H9 (cell line): ENCODE results near the gene INSM2. TPM values are rescaled to one million over a fixed set of nuclear protein-coding genes. Genes with fewer than 3 reads are reported as not detected.

Source experiments
- DNase-seq: peaks from one replicate; pipeline ENCODE4 v3.0.0-alpha.2; 2017
- H2AFZ ChIP-seq: one replicate; pipeline ENCODE4 v1.6.1; 2013; ENCODE audit warnings: mild to moderate bottlenecking, low read length, control low read depth, moderate library complexity
- H2AK5ac ChIP-seq: 2 replicates; pipeline ENCODE4 v1.6.1; 2013; ENCODE audit warnings: low read length, control low read depth, mixed read lengths; ENCODE audit not compliant: insufficient read length
- H2BK120ac ChIP-seq: one replicate; pipeline ENCODE4 v1.6.1; 2013; ENCODE audit warnings: low read depth, mild to moderate bottlenecking, low read length, control low read depth, inconsistent platforms; ENCODE audit not compliant: poor library complexity, severe bottlenecking
- H2BK12ac ChIP-seq: 2 replicates; pipeline ENCODE4 v1.6.1; 2013; ENCODE audit warnings: low read length, control low read depth, mixed read lengths, low read depth; ENCODE audit not compliant: insufficient read length
- H2BK15ac ChIP-seq: 2 replicates; pipeline ENCODE4 v1.6.1; 2013; ENCODE audit warnings: low read depth, low read length, control low read depth
- H2BK20ac ChIP-seq: one replicate; pipeline ENCODE4 v1.6.1; 2013; ENCODE audit warnings: low read depth, mild to moderate bottlenecking, low read length, control low read depth, inconsistent platforms; ENCODE audit not compliant: poor library complexity, severe bottlenecking
- H2BK5ac ChIP-seq: 2 replicates; pipeline ENCODE4 v1.6.1; 2013; ENCODE audit warnings: low read length, control low read depth, mixed read lengths; ENCODE audit not compliant: insufficient read length
- H3K14ac ChIP-seq: 2 replicates; pipeline ENCODE4 v1.6.1; 2013; ENCODE audit warnings: low read length, control low read depth; ENCODE audit not compliant: insufficient read depth
- H3K18ac ChIP-seq: 2 replicates; pipeline ENCODE4 v1.6.1; 2013; ENCODE audit warnings: low read depth, mild to moderate bottlenecking, mixed read lengths, low read length, control low read depth; ENCODE audit not compliant: insufficient read length
- H3K23ac ChIP-seq: 2 replicates; pipeline ENCODE4 v1.6.1; 2013; ENCODE audit warnings: low read length, control low read depth, mixed read lengths, low read depth; ENCODE audit not compliant: insufficient read length
- H3K23me2 ChIP-seq: 2 replicates; pipeline ENCODE4 v1.6.1; 2013; ENCODE audit warnings: low read depth, mild to moderate bottlenecking, mixed read lengths, low read length, control low read depth; ENCODE audit not compliant: insufficient read length, poor library complexity, severe bottlenecking
- H3K27ac ChIP-seq: 2 replicates; pipeline ENCODE4 v1.5.1; 2013; ENCODE audit warnings: low read length, control low read depth, mixed read lengths, low read depth; ENCODE audit not compliant: insufficient read length
- H3K27me3 ChIP-seq: 2 replicates; pipeline ENCODE4 v1.6.1; 2013; ENCODE audit warnings: low read length, control low read depth, inconsistent platforms; ENCODE audit not compliant: insufficient read depth
- H3K4ac ChIP-seq: 2 replicates; pipeline ENCODE4 v1.6.1; 2013; ENCODE audit warnings: low read depth, mild to moderate bottlenecking, control low read depth, inconsistent platforms, low read length, moderate library complexity
- H3K4me1 ChIP-seq: 2 replicates; pipeline ENCODE4 v1.6.1; 2013; ENCODE audit warnings: low read length, control low read depth, inconsistent platforms; ENCODE audit not compliant: insufficient read depth
- H3K4me2 ChIP-seq: 2 replicates; pipeline ENCODE4 v1.6.1; 2013; ENCODE audit warnings: low read length, control low read depth, mixed read lengths; ENCODE audit not compliant: insufficient read length, insufficient read depth
- H3K56ac ChIP-seq: 2 replicates; pipeline ENCODE4 v1.6.1; 2013; ENCODE audit warnings: low read depth, mild to moderate bottlenecking, mixed read lengths, low read length, control low read depth; ENCODE audit not compliant: insufficient read length
- H3K79me1 ChIP-seq: 2 replicates; pipeline ENCODE4 v1.6.1; 2013; ENCODE audit warnings: low read depth, mild to moderate bottlenecking, moderate library complexity, low read length, control low read depth, inconsistent platforms; ENCODE audit not compliant: insufficient read depth, poor library complexity, severe bottlenecking
- H3K79me2 ChIP-seq: 2 replicates; pipeline ENCODE4 v1.6.1; 2013; ENCODE audit warnings: low read length, control low read depth, inconsistent platforms; ENCODE audit not compliant: insufficient read depth
- H3K9ac ChIP-seq: 2 replicates; pipeline ENCODE4 v1.6.1; 2013; ENCODE audit warnings: low read length, control low read depth, mixed read lengths; ENCODE audit not compliant: insufficient read length; ENCODE audit errors: extremely low read depth
- H3K9me3 ChIP-seq: one replicate; pipeline ENCODE4 v1.6.1; 2013; ENCODE audit warnings: low read depth, low read length, inconsistent platforms; ENCODE audit not compliant: control insufficient read depth
- H3T11ph ChIP-seq: one replicate; pipeline ENCODE4 v1.6.1; 2013; ENCODE audit warnings: mild to moderate bottlenecking, low read length, control low read depth, inconsistent platforms
- H4K20me1 ChIP-seq: one replicate; pipeline ENCODE4 v1.6.1; 2013; ENCODE audit not compliant: control insufficient read depth, insufficient read length, insufficient read depth
- H4K5ac ChIP-seq: 2 replicates; pipeline ENCODE4 v1.6.1; 2013; ENCODE audit warnings: low read depth, mild to moderate bottlenecking, mixed read lengths, low read length, control low read depth; ENCODE audit not compliant: insufficient read length
- H4K8ac ChIP-seq: replicated peaks from 2 replicates; pipeline ENCODE4 v1.6.1; 2013; ENCODE audit warnings: low read length, control low read depth, mixed read lengths, low read depth; ENCODE audit not compliant: insufficient read length
- H4K91ac ChIP-seq: 2 replicates; pipeline ENCODE4 v1.6.1; 2013; ENCODE audit warnings: low read depth, mild to moderate bottlenecking, moderate library complexity, mixed read lengths, low read length, control low read depth; ENCODE audit not compliant: insufficient read length
- H3K27ac Mint-ChIP-seq, 3 experiments: 2 replicates in 2 of 3; 3 replicates in 1 of 3; pipeline ENCODE4 v1.8.0; 2020 to 2021; ENCODE audit warnings: mixed read lengths in 3 of 3, mild to moderate bottlenecking in 1 of 3, moderate library complexity in 1 of 3
- H3K27me3 Mint-ChIP-seq: 2 replicates; pipeline ENCODE4 v1.8.0; 2021; ENCODE audit warnings: low read depth, mild to moderate bottlenecking, moderate library complexity, mixed read lengths
- H3K36me3 Mint-ChIP-seq, 3 experiments: 2 replicates in 2 of 3; 3 replicates in 1 of 3; pipeline ENCODE4 v1.8.0; 2020 to 2021; ENCODE audit warnings: low read depth in 3 of 3, mixed read lengths in 3 of 3; ENCODE audit not compliant: insufficient read depth in 1 of 3
- H3K4me1 Mint-ChIP-seq, 2 experiments: 2 replicates each; pipeline ENCODE4 v1.8.0; 2020; ENCODE audit warnings: mixed read lengths in 2 of 2
- H3K4me3 Mint-ChIP-seq, 2 experiments: 2 replicates in 1 of 2; 3 replicates in 1 of 2; pipeline ENCODE4 v1.8.0; 2020 to 2021; ENCODE audit warnings: mild to moderate bottlenecking in 2 of 2, mixed read lengths in 2 of 2, moderate library complexity in 1 of 2
- H3K9me3 Mint-ChIP-seq, 2 experiments: 2 replicates in 1 of 2; 3 replicates in 1 of 2; pipeline ENCODE4 v1.8.0; 2020; ENCODE audit warnings: mild to moderate bottlenecking in 2 of 2, mixed read lengths in 2 of 2, moderate library complexity in 1 of 2
- CTCF ChIP-seq: fragments of 200-600 bp; sonication (generic); conservative IDR thresholded peaks from 3 replicates; pipeline ENCODE4 v1.8.0; 2021; ENCODE audit warnings: antibody characterized with exemption, mild to moderate bottlenecking
- WGBS: extraction: QIAGEN DNeasy Blood & Tissue Kit; methylation state at CpG from one replicate; pipeline ENCODE4 v1.1.7; 2013; ENCODE audit warnings: missing lambda C conversion rate, low lambda C conversion rate, mixed read lengths; ENCODE audit not compliant: insufficient read length; ENCODE audit errors: extremely low coverage; 5-methylcytosine and 5-hydroxymethylcytosine counted together
- total RNA-seq: library from RNA; stranded (reverse); gene quantifications from 2 replicates; pipeline ENCODE4 v1.2.1, GENCODE V29; 2021

INSM2 gene
- total RNA-seq, 1 experiment from 2014 or later: not detected

GRCh38 chr14:35503646-35504045 is 30.3 kb upstream of the INSM2 start:
- peaks cover 0 to 4% of the 10 kb centered on the region in 2 experiments; a peak in 1 of 5 replicates for H3K9me3 Mint-ChIP-seq
- H3K4me1 Mint-ChIP-seq: no peaks in the 10 kb centered on the region
- Histone ChIP-seq H2AFZ (no peak overlapping the region), H2BK20ac (no peak overlapping the region), H3K23me2 (no peaks in the 10 kb centered on the region), H2BK120ac (no peak overlapping the region), H3K79me2 (no peaks in the 10 kb centered on the region), H4K91ac (no peak overlapping the region), H3K27ac (no peak overlapping the region), H3K4me1 (no peaks in the 10 kb centered on the region), H2BK5ac (no peak overlapping the region), H2AK5ac (no peak overlapping the region), H3K14ac (no peak overlapping the region), H3K9me3 (no peaks in the 10 kb centered on the region), H3K79me1 (no peaks in the 10 kb centered on the region), H4K5ac (no peak overlapping the region), H2BK12ac (no peak overlapping the region), H3K56ac (no peak overlapping the region), H3K23ac (no peak overlapping the region), H3K4ac (no peak overlapping the region), H4K8ac (no peak overlapping the region), H4K20me1 (no peaks in the 10 kb centered on the region), H3K9ac (no peak overlapping the region), H2BK15ac (no peak overlapping the region), H3K27me3 (no peaks in the 10 kb centered on the region), H3K18ac (no peak overlapping the region), H3K4me2 (no peak overlapping the region), H3T11ph (no peak overlapping the region)
- H3K4me3 Mint-ChIP-seq: no peak overlapping the region
- no CpG with 5 or more reads among the region's 3 CpGs for WGBS
- no peak overlapping the region for H3K27ac Mint-ChIP-seq
- no peak for TF ChIP-seq CTCF
- DNase-seq: no peak
- H3K27me3 Mint-ChIP-seq: peaks cover 2% of the 10 kb centered on the region
- H3K36me3 Mint-ChIP-seq: no peaks in the 10 kb centered on the region
